ENCODE results near the gene RYR1.

RYR1 gene

DNA sequence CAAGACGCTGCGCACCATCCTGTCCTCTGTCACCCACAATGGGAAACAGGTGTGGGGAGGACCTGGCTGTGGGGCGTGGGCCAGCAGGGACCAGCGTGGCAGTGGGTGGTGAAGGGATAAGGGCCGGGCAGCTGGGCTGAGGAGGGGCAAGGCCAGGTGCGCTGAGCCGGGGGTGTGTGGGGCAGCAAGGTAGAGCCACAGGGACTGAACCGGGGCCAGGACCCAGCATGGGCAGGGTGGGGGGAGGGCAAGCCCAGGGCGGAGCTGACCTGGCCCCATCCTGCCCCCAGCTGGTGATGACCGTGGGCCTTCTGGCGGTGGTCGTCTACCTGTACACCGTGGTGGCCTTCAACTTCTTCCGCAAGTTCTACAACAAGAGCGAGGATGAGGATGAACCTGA is 146.6 kb downstream of the RYR1 start:
- 0 out of 2 replicates have a peak, but pooled peaks cover 3% of the 10 kb centered on the region for H3F3A ChIP-seq (ENCODE audit: insufficient read depth)
- no peaks in the 10 kb centered on the region for H3K27me3 ChIP-seq (ENCODE audit: low read length)
- no peak overlapping the region for H3K4me2 ChIP-seq (ENCODE audit: low read depth, low read length, poor library complexity, severe bottlenecking)
- TF ChIP-seq, protein P1, sequence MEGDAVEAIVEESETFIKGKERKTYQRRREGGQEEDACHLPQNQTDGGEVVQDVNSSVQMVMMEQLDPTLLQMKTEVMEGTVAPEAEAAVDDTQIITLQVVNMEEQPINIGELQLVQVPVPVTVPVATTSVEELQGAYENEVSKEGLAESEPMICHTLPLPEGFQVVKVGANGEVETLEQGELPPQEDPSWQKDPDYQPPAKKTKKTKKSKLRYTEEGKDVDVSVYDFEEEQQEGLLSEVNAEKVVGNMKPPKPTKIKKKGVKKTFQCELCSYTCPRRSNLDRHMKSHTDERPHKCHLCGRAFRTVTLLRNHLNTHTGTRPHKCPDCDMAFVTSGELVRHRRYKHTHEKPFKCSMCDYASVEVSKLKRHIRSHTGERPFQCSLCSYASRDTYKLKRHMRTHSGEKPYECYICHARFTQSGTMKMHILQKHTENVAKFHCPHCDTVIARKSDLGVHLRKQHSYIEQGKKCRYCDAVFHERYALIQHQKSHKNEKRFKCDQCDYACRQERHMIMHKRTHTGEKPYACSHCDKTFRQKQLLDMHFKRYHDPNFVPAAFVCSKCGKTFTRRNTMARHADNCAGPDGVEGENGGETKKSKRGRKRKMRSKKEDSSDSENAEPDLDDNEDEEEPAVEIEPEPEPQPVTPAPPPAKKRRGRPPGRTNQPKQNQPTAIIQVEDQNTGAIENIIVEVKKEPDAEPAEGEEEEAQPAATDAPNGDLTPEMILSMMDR (IDR thresholded peaks at IDR 0.05; ENCODE audit: insufficient read depth, low read length, poor library complexity, severe bottlenecking) = no peak
- TF ChIP-seq EZH2phosphoT487 (conservative IDR thresholded peaks at IDR 0.05; ENCODE audit: low read length) = no peak
- H3K9ac ChIP-seq (ENCODE audit: low read length) = no peak overlapping the region
- H3K4me3 ChIP-seq (ENCODE audit: insufficient read depth, low read length, poor library complexity, severe bottlenecking) = no peak overlapping the region
- no peaks in the 10 kb centered on the region for H3K9me3 ChIP-seq (ENCODE audit: insufficient read depth, low read length)
- H4K20me1 ChIP-seq (ENCODE audit: low read depth, low read length) = no peaks in the 10 kb centered on the region
- H3K27ac ChIP-seq (ENCODE audit: low read depth, low read length) = no peak overlapping the region
- H2AFZ ChIP-seq (ENCODE audit: low read depth, low read length, severe bottlenecking) = no peak overlapping the region
- no peaks in the 10 kb centered on the region for H3K9me2 ChIP-seq (replicated peaks; ENCODE audit: insufficient read depth, low read length)
- no peaks in the 10 kb centered on the region for H3K36me3 ChIP-seq (ENCODE audit: low read length)
- H3K79me2 ChIP-seq (ENCODE audit: insufficient read depth, low read length) = no peaks in the 10 kb centered on the region

GRCh38 chr19:38583219-38583984 is 149.9 kb downstream of the RYR1 start:
- H3K9me3 ChIP-seq (ENCODE audit: insufficient read depth, low read length) = no peaks in the 10 kb centered on the region
- no peaks in the 10 kb centered on the region for H3K9me2 ChIP-seq (replicated peaks; ENCODE audit: insufficient read depth, low read length)
- H3K9ac ChIP-seq (ENCODE audit: low read length) = no peak overlapping the region
- H2AFZ ChIP-seq (ENCODE audit: low read depth, low read length, severe bottlenecking) = no peak overlapping the region
- H3K79me2 ChIP-seq (ENCODE audit: insufficient read depth, low read length) = no peaks in the 10 kb centered on the region
- no peak overlapping the region for H3K27ac ChIP-seq (ENCODE audit: low read depth, low read length)
- no peaks in the 10 kb centered on the region for H3K36me3 ChIP-seq (ENCODE audit: low read length)
- 0 out of 2 replicates have a peak, but pooled peaks cover 3% of the 10 kb centered on the region for H3F3A ChIP-seq (ENCODE audit: insufficient read depth)
- H3K4me3 ChIP-seq (ENCODE audit: insufficient read depth, low read length, poor library complexity, severe bottlenecking) = no peak overlapping the region
- H3K4me2 ChIP-seq (ENCODE audit: low read depth, low read length, poor library complexity, severe bottlenecking) = no peak overlapping the region
- no peaks in the 10 kb centered on the region for H3K27me3 ChIP-seq (ENCODE audit: low read length)
- TF ChIP-seq, protein P1 (IDR thresholded peaks at IDR 0.05; ENCODE audit: insufficient read depth, low read length, poor library complexity, severe bottlenecking) = no peak
- TF ChIP-seq EZH2phosphoT487 (conservative IDR thresholded peaks at IDR 0.05; ENCODE audit: low read length) = no peak
- H4K20me1 ChIP-seq (ENCODE audit: low read depth, low read length) = no peaks in the 10 kb centered on the region

DNA sequence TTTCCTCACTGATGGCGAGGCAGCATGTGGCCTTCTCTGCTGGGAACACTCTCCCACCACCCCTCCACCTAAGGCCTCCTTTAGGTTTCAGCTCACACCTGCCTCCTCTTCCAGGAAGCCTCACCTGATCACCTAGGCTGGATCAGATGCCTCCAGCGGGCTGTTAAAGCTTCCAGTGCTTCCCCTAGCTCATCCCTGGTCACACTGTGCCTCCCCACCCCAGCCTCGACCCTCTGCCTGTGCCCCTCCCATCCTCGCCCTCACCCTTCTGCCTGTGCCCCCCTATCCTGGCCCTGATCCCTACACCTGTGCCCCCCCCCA is 150.5 kb downstream of the RYR1 start:
- Histone ChIP-seq H3K36me3 (ENCODE audit: low read length) (no peaks in the 10 kb centered on the region), H3K27me3 (ENCODE audit: low read length) (no peaks in the 10 kb centered on the region), H3K9ac (ENCODE audit: low read length) (no peak overlapping the region), H2AFZ (ENCODE audit: low read depth, low read length, severe bottlenecking) (no peak overlapping the region), H4K20me1 (ENCODE audit: low read depth, low read length) (no peaks in the 10 kb centered on the region), H3K27ac (ENCODE audit: low read depth, low read length) (no peak overlapping the region), H3K4me3 (ENCODE audit: insufficient read depth, low read length, poor library complexity, severe bottlenecking) (no peak overlapping the region), H3K9me2 (replicated peaks; ENCODE audit: insufficient read depth, low read length) (no peaks in the 10 kb centered on the region), H3F3A (ENCODE audit: insufficient read depth) (0 out of 2 replicates have a peak, but pooled peaks cover 3% of the 10 kb centered on the region), H3K79me2 (ENCODE audit: insufficient read depth, low read length) (no peaks in the 10 kb centered on the region), H3K4me2 (ENCODE audit: low read depth, low read length, poor library complexity, severe bottlenecking) (no peak overlapping the region), H3K9me3 (ENCODE audit: insufficient read depth, low read length) (no peaks in the 10 kb centered on the region)
- TF ChIP-seq, protein P1 (IDR thresholded peaks at IDR 0.05; ENCODE audit: insufficient read depth, low read length, poor library complexity, severe bottlenecking) = no peak
- TF ChIP-seq EZH2phosphoT487 (conservative IDR thresholded peaks at IDR 0.05; ENCODE audit: low read length) = no peak

Measured in SU-DHL-6 (cell line).